DND-41 (cell line): ENCODE results near the gene IMPG1.
A peak's percentile ranks its signal among the peaks of the same experiment; 100 is the strongest.

Source experiments
- ATAC-seq: fragments of 200-7000 bp; cut with Tn5 transposase; 3 replicates; pipeline ENCODE4 v1.9.1; 2021; ENCODE audit warnings: low read depth; ENCODE audit not compliant: insufficient read depth
- DNase-seq: peaks from one replicate; pipeline ENCODE4 v3.0.0-alpha.2; 2020
- H2AFZ ChIP-seq: 2 replicates; pipeline ENCODE4 v1.6.0; 2012; ENCODE audit warnings: low read depth, low read length
- H3K27ac ChIP-seq: 2 replicates; pipeline ENCODE4 v1.5.1; 2012; ENCODE audit warnings: low read length, inconsistent platforms
- H3K27me3 ChIP-seq: fragments of 200-600 bp; sonication (generic); 2 replicates; pipeline ENCODE4 v1.6.0; 2012; ENCODE audit warnings: low read length, mild to moderate bottlenecking, inconsistent platforms; ENCODE audit not compliant: insufficient read depth, poor library complexity
- H3K36me3 ChIP-seq: 2 replicates; pipeline ENCODE4 v1.5.1; 2012; ENCODE audit warnings: low read length, inconsistent platforms; ENCODE audit not compliant: insufficient read depth
- H3K4me1 ChIP-seq: 2 replicates; pipeline ENCODE4 v1.5.1; 2012; ENCODE audit warnings: mild to moderate bottlenecking, low read length; ENCODE audit not compliant: insufficient read depth
- H3K4me2 ChIP-seq: 2 replicates; pipeline ENCODE4 v1.6.0; 2012; ENCODE audit warnings: mild to moderate bottlenecking, moderate library complexity, low read length, inconsistent platforms; ENCODE audit not compliant: insufficient read depth
- H3K4me3 ChIP-seq, 2 experiments: fragments of 200-600 bp in 1 of 2; shearing (Covaris generic) in 1 of 2; 2 replicates each; pipeline ENCODE4 v1.5.1; 2012 to 2016; ENCODE audit warnings: inconsistent platforms in 2 of 2, low read length in 2 of 2, mild to moderate bottlenecking in 2 of 2, low read depth in 1 of 2, moderate library complexity in 1 of 2
- H3K79me2 ChIP-seq: 2 replicates; pipeline ENCODE4 v1.6.0; 2012; ENCODE audit warnings: low read length, inconsistent platforms; ENCODE audit not compliant: insufficient read depth
- H3K9ac ChIP-seq: 2 replicates; pipeline ENCODE4 v1.6.0; 2012; ENCODE audit warnings: low read depth, mild to moderate bottlenecking, inconsistent platforms, low read length, moderate library complexity
- H3K9me3 ChIP-seq: 2 replicates; pipeline ENCODE4 v1.5.1; 2012; ENCODE audit warnings: low read length, moderate library complexity, mild to moderate bottlenecking, inconsistent platforms; ENCODE audit not compliant: insufficient read depth, severe bottlenecking
- H4K20me1 ChIP-seq: 2 replicates; pipeline ENCODE4 v1.6.0; 2012; ENCODE audit warnings: low read length; ENCODE audit not compliant: insufficient read depth
- EZH2 ChIP-seq: IDR thresholded peaks from 3 replicates; pipeline ENCODE4 v1.6.1; 2012; ENCODE audit warnings: borderline replicate concordance, low read depth, mild to moderate bottlenecking, moderate library complexity, low read length, inconsistent platforms; ENCODE audit not compliant: severe bottlenecking
- TF ChIP-seq, protein P1 (sequence below): IDR thresholded peaks from 2 replicates; pipeline ENCODE4 v1.5.1; 2012; ENCODE audit warnings: borderline replicate concordance, low read length, moderate library complexity, mild to moderate bottlenecking; ENCODE audit not compliant: poor library complexity, severe bottlenecking; ENCODE audit errors: extremely low read depth

Gene IMPG1

DNA sequence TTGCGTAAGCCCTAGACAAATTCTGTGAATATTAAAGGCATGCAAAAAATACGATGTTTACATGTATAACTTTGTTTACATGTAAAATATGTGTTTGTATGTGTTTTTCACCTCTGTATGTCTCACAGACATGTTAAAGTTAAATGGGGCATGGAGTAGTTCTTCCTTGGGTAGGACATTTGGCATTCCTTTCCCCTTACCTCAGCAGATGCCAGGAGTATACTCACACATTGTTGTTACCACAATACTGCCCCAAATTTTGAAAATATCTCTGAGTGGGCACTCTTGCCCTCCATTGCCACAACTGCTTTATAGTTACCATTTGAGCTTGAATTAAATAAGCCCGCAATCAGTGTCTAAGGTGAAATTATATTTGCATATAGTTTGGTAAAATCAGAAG lies 175.9 kb downstream of the IMPG1 start:
- Histone ChIP-seq H2AFZ (no peak overlapping the region), H3K9me3 (no peaks in the 10 kb centered on the region), H3K4me3 (no peak overlapping the region), H3K4me1 (no peaks in the 10 kb centered on the region), H3K27me3 (no peaks in the 10 kb centered on the region), H3K79me2 (no peaks in the 10 kb centered on the region), H3K36me3 (no peaks in the 10 kb centered on the region), H4K20me1 (no peaks in the 10 kb centered on the region), H3K9ac (no peak overlapping the region), H3K4me2 (no peak overlapping the region), H3K27ac (no peak overlapping the region)
- ATAC-seq (no peak), DNase-seq (no peak)
- no peak for TF ChIP-seq EZH2

DNA sequence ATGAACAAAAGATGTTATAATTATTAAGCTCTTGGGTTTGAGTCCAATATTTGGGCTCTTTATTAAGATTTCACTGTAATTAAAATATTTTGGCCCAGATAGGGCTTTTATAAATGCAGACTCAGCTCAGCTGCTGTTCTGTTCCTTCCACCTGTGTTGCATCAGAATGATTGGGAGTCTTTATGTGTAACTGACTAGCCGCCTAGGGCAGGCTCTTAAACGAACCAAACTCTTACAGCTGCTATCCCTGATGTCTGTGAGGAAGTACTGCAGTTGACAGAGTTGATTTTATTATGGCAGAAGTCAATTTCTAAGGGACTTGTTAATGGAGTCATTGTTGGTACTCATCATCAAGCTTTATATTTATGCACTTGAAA lies 178.7 kb downstream of the IMPG1 start:
- H3K4me3 ChIP-seq: no peak overlapping the region
- no peak overlapping the region for H3K9ac ChIP-seq
- no peaks in the 10 kb centered on the region for H3K79me2 ChIP-seq
- no peaks in the 10 kb centered on the region for H3K27me3 ChIP-seq
- no peaks in the 10 kb centered on the region for H3K36me3 ChIP-seq
- no peak for DNase-seq
- ATAC-seq: no peak
- no peak overlapping the region for H2AFZ ChIP-seq
- H4K20me1 ChIP-seq: no peaks in the 10 kb centered on the region
- no peak for TF ChIP-seq EZH2
- TF ChIP-seq, protein P1, sequence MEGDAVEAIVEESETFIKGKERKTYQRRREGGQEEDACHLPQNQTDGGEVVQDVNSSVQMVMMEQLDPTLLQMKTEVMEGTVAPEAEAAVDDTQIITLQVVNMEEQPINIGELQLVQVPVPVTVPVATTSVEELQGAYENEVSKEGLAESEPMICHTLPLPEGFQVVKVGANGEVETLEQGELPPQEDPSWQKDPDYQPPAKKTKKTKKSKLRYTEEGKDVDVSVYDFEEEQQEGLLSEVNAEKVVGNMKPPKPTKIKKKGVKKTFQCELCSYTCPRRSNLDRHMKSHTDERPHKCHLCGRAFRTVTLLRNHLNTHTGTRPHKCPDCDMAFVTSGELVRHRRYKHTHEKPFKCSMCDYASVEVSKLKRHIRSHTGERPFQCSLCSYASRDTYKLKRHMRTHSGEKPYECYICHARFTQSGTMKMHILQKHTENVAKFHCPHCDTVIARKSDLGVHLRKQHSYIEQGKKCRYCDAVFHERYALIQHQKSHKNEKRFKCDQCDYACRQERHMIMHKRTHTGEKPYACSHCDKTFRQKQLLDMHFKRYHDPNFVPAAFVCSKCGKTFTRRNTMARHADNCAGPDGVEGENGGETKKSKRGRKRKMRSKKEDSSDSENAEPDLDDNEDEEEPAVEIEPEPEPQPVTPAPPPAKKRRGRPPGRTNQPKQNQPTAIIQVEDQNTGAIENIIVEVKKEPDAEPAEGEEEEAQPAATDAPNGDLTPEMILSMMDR: no peak
- no peak overlapping the region for H3K27ac ChIP-seq
- no peaks in the 10 kb centered on the region for H3K4me1 ChIP-seq
- H3K9me3 ChIP-seq: no peaks in the 10 kb centered on the region
- no peak overlapping the region for H3K4me2 ChIP-seq

DNA sequence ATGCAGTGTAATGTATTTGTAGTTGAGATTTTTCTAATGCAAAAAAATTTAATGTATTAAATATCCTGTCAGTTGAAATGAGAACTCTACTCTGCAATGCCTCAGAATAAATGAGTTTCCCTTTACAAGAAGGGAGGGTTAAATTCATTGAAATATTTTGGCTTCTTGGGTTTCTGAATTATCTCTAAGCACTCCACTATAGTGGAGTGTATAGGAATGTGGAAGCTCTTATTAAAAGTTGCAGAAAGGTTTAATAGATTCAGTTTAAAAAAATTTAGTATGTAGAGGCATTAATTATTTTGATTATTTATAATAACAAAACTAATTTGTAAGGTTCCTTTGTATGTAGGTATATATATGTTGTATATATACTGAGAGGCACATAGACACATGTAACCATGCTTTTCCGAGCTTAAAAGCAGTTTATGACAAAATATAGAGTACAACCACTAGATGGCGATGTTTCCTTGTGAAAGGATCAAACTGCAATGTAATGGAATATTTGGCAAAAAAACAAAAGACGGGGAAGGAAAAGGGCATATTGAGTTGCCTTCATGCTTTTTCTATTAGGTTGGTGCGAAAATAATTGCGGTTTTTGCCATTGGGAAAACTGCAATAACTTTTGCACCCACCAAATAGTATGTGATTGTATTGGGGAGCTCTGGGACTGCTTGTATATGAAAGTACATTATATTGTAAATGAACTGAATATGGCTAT lies 179.2 kb downstream of the IMPG1 start:
- TF ChIP-seq, protein P1: peak; percentile 79
- TF ChIP-seq EZH2: no peak
- no peaks in the 10 kb centered on the region for H4K20me1 ChIP-seq
- H3K4me2 ChIP-seq: no peak overlapping the region
- DNase-seq (no peak), ATAC-seq (peak; percentile 74)
- H3K4me3 ChIP-seq: no peak overlapping the region
- no peaks in the 10 kb centered on the region for H3K9me3 ChIP-seq
- no peak overlapping the region for H3K27ac ChIP-seq
- H3K4me1 ChIP-seq: no peaks in the 10 kb centered on the region
- no peak overlapping the region for H2AFZ ChIP-seq
- H3K79me2 ChIP-seq: no peaks in the 10 kb centered on the region
- H3K36me3 ChIP-seq: no peaks in the 10 kb centered on the region
- H3K9ac ChIP-seq: no peak overlapping the region
- no peaks in the 10 kb centered on the region for H3K27me3 ChIP-seq

DNA sequence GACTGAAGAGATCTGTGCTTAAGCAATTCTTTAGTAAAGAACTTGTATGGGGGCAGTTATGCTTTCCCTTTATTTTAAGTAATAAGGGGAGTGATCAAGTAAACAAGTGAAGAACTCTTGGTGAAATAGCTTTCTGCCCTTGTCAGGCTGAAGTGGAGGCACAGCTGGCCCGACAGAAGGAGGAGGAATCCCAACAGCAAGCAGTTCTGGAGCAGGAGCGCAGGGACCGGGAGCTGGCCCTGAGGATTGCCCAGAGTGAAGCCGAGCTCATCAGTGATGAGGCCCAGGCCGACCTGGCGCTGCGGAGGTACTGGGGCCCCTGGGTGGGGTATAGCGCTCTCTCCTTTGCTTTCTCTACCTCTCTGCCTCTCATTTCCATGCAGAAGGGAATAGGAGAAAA lies 180.1 kb downstream of the IMPG1 start:
- TF ChIP-seq, protein P1: no peak
- TF ChIP-seq EZH2: no peak
- Histone ChIP-seq H3K27me3 (no peaks in the 10 kb centered on the region), H4K20me1 (no peaks in the 10 kb centered on the region), H3K4me1 (no peaks in the 10 kb centered on the region), H3K36me3 (no peaks in the 10 kb centered on the region), H3K79me2 (no peaks in the 10 kb centered on the region), H2AFZ (no peak overlapping the region), H3K9ac (no peak overlapping the region), H3K4me3 (no peak overlapping the region), H3K4me2 (no peak overlapping the region), H3K9me3 (no peaks in the 10 kb centered on the region), H3K27ac (no peak overlapping the region)
- ATAC-seq: no peak
- DNase-seq: no peak
